H1 (cell line): ENCODE data around the gene GH2. TPM values are rescaled to one million over a fixed set of nuclear protein-coding genes. Genes with fewer than 3 reads are reported as not detected.
A peak's percentile ranks its signal among the peaks of the same experiment; 100 is the strongest.
"Not testable (repeated sequence)": the region's sequence is repeated elsewhere in the genome, so short reads cannot be mapped to it uniquely, and the experiment has no call there.

Experiments
- CTCF ChIA-PET: fragments of 300-600 bp; sonication (Branson Sonifier 250); formaldehyde crosslinking; loops from one replicate; lab custom pipeline; 2021; ENCODE audit not compliant: partially characterized antibody; lab: Charles Lee
- POLR2A ChIA-PET: fragments of 300-600 bp; sonication (Branson Sonifier 250); formaldehyde crosslinking; loops from one replicate; lab custom pipeline; 2021; ENCODE audit warnings: inconsistent platforms; ENCODE audit not compliant: partially characterized antibody; lab: Charles Lee
- DNase-seq, 2 experiments: peaks; one replicate each; pipeline versions ENCODE4 v3.0.0 to v3.0.0-alpha.2; 2010 to 2022; ENCODE audit warnings: low spot score in 2 of 2, low read depth in 1 of 2, mixed read lengths in 1 of 2
- FAIRE-seq: peaks from 2 replicates; lab custom pipeline; 2011; peaks lifted over from hg19 to GRCh38; lab: Jason Lieb, UNC
- H2AFZ ChIP-seq: 2 replicates; pipeline ENCODE4 v1.8.1; 2012; ENCODE audit warnings: low read length, inconsistent platforms
- H2AK5ac ChIP-seq: 2 replicates; pipeline ENCODE4 v1.6.1; 2013; ENCODE audit warnings: low read depth, low read length
- H2BK120ac ChIP-seq: replicated peaks from 2 replicates; pipeline ENCODE3; 2013; ENCODE audit warnings: low read depth, low read length, inconsistent platforms
- H2BK12ac ChIP-seq: 2 replicates; pipeline ENCODE4 v1.6.1; 2013; ENCODE audit warnings: low read depth, low read length
- H2BK15ac ChIP-seq: 2 replicates; pipeline ENCODE4 v1.6.1; 2013; ENCODE audit warnings: low read length
- H2BK20ac ChIP-seq: 2 replicates; pipeline ENCODE4 v1.6.1; 2013; ENCODE audit warnings: low read length
- H2BK5ac ChIP-seq: 2 replicates; pipeline ENCODE4 v1.6.1; 2013; ENCODE audit warnings: low read depth, low read length
- H3K14ac ChIP-seq: 2 replicates; pipeline ENCODE4 v1.6.1; 2013; ENCODE audit warnings: inconsistent platforms; ENCODE audit not compliant: insufficient read length
- H3K18ac ChIP-seq: 2 replicates; pipeline ENCODE4 v1.6.1; 2013; ENCODE audit warnings: low read length; ENCODE audit errors: extremely low read depth
- H3K23ac ChIP-seq: 2 replicates; pipeline ENCODE4 v1.6.1; 2013; ENCODE audit warnings: inconsistent platforms; ENCODE audit not compliant: insufficient read length
- H3K23me2 ChIP-seq: 2 replicates; pipeline ENCODE4 v1.6.1; 2013; ENCODE audit warnings: low read depth, low read length
- H3K27ac ChIP-seq: 2 replicates; pipeline ENCODE4 v1.6.1; 2011; ENCODE audit warnings: low read depth, low read length, inconsistent platforms
- H3K27me3 ChIP-seq, 4 experiments: replicated peaks in 1 of 4; 1 replicate in 1 of 4; 2 replicates in 3 of 4; pipeline versions ENCODE4 v1.6.1 to v1.8.1; 2011 to 2013; ENCODE audit warnings: low read length in 3 of 4, mild to moderate bottlenecking in 3 of 4, inconsistent platforms in 2 of 4, mixed read lengths in 2 of 4, moderate library complexity in 1 of 4; ENCODE audit not compliant: control insufficient read depth in 3 of 4, insufficient read depth in 3 of 4; ENCODE audit errors: extremely low read depth in 1 of 4
- H3K36me3 ChIP-seq, 4 experiments: 2 replicates each; pipeline versions ENCODE4 v1.6.1 to v1.8.1; 2011 to 2013; ENCODE audit warnings: mild to moderate bottlenecking in 4 of 4, low read length in 3 of 4, moderate library complexity in 2 of 4, control low read depth in 1 of 4, inconsistent platforms in 1 of 4; ENCODE audit not compliant: insufficient read depth in 4 of 4, control insufficient read depth in 2 of 4
- H3K4ac ChIP-seq: replicated peaks from 2 replicates; pipeline ENCODE3; 2013; ENCODE audit warnings: low read length, low read depth, mixed read lengths, inconsistent platforms; ENCODE audit not compliant: insufficient read length
- H3K4me1 ChIP-seq, 4 experiments: replicated peaks in 1 of 4; 1 replicate in 1 of 4; 2 replicates in 3 of 4; pipeline versions ENCODE4 v1.6.1 to v1.8.1; 2011 to 2013; ENCODE audit warnings: low read length in 3 of 4, inconsistent platforms in 2 of 4, mixed read lengths in 1 of 4; ENCODE audit not compliant: insufficient read depth in 4 of 4, control insufficient read depth in 3 of 4
- H3K4me2 ChIP-seq, 2 experiments: 2 replicates each; pipeline versions ENCODE4 v1.6.1 to v1.8.1; 2011 to 2013; ENCODE audit warnings: low read depth in 2 of 2, low read length in 2 of 2, control low read depth in 1 of 2, inconsistent platforms in 1 of 2, mild to moderate bottlenecking in 1 of 2; ENCODE audit not compliant: insufficient read depth in 1 of 2
- H3K4me3 ChIP-seq, 4 experiments: fragments of 200-600, 300-600 bp in 1 of 4; sonication (generic), shearing (Covaris generic), sonication (Bioruptor Twin) in 1 of 4; 2 replicates each; pipeline versions ENCODE4 v1.5.1 to v1.8.1; 2011 to 2016; ENCODE audit warnings: low read length in 4 of 4, low read depth in 3 of 4, control low read depth in 2 of 4, inconsistent platforms in 2 of 4, mild to moderate bottlenecking in 2 of 4, mixed read lengths in 1 of 4, moderate library complexity in 1 of 4; ENCODE audit not compliant: insufficient read depth in 2 of 4; ENCODE audit errors: extremely low read depth in 1 of 4
- H3K56ac ChIP-seq: replicated peaks from 2 replicates; pipeline ENCODE3; 2013; ENCODE audit warnings: low read depth, mild to moderate bottlenecking, mixed read lengths, low read length, inconsistent platforms; ENCODE audit not compliant: insufficient read length
- H3K79me1 ChIP-seq: 2 replicates; pipeline ENCODE4 v1.6.1; 2013; ENCODE audit warnings: low read depth, low read length, control low read depth
- H3K79me2 ChIP-seq, 2 experiments: 2 replicates each; pipeline versions ENCODE4 v1.6.1 to v1.8.1; 2012 to 2013; ENCODE audit warnings: low read length in 2 of 2, mild to moderate bottlenecking in 2 of 2, inconsistent platforms in 1 of 2; ENCODE audit not compliant: insufficient read depth in 2 of 2, control insufficient read depth in 1 of 2
- H3K9ac ChIP-seq, 4 experiments: replicated peaks in 1 of 4; 1 replicate in 1 of 4; 2 replicates in 3 of 4; pipeline versions ENCODE4 v1.6.1 to v1.8.1; 2011 to 2013; ENCODE audit warnings: low read depth in 3 of 4, low read length in 3 of 4, control low read depth in 2 of 4, mild to moderate bottlenecking in 2 of 4, moderate library complexity in 2 of 4, inconsistent platforms in 1 of 4; ENCODE audit errors: extremely low read depth in 1 of 4
- H3K9me3 ChIP-seq, 2 experiments: 2 replicates each; pipeline versions ENCODE4 v1.6.1 to v1.8.1; 2012 to 2013; ENCODE audit warnings: mild to moderate bottlenecking in 2 of 2, moderate library complexity in 2 of 2, control low read depth in 1 of 2, inconsistent platforms in 1 of 2, low read depth in 1 of 2, low read length in 1 of 2, mixed read lengths in 1 of 2; ENCODE audit not compliant: insufficient read depth in 2 of 2
- H4K20me1 ChIP-seq, 2 experiments: replicated peaks in 1 of 2; 2 replicates each; pipeline versions ENCODE3 to v1.8.1; 2011 to 2013; ENCODE audit warnings: inconsistent platforms in 2 of 2, low read length in 2 of 2, mild to moderate bottlenecking in 1 of 2; ENCODE audit not compliant: insufficient read depth in 2 of 2, control insufficient read depth in 1 of 2
- H4K5ac ChIP-seq: 2 replicates; pipeline ENCODE4 v1.6.1; 2013; ENCODE audit warnings: low read length, low read depth, mixed read lengths, inconsistent platforms; ENCODE audit not compliant: insufficient read length
- H4K8ac ChIP-seq: 2 replicates; pipeline ENCODE4 v1.8.0; 2013; ENCODE audit warnings: mild to moderate bottlenecking, moderate library complexity, low read length, inconsistent platforms; ENCODE audit not compliant: insufficient read depth; ENCODE audit errors: extremely low read depth
- H4K91ac ChIP-seq: replicated peaks from 2 replicates; pipeline ENCODE3; 2013; ENCODE audit warnings: low read length, mixed read lengths, inconsistent platforms; ENCODE audit not compliant: insufficient read length
- CTCF ChIP-seq, 3 experiments: IDR thresholded peaks; 1 replicate in 2 of 3; 2 replicates in 1 of 3; pipeline versions ENCODE4 v1.5.1 to v1.6.1; 2011; ENCODE audit warnings: low read length in 3 of 3, mild to moderate bottlenecking in 3 of 3, inconsistent platforms in 2 of 3, low read depth in 1 of 3, moderate library complexity in 1 of 3; ENCODE audit not compliant: insufficient read depth in 1 of 3; ENCODE audit errors: control extremely low read depth in 1 of 3
- RAD21 ChIP-seq, 2 experiments: IDR thresholded peaks in 1 of 2; conservative IDR thresholded peaks in 1 of 2; 2 replicates each; pipeline ENCODE4 v1.6.1; 2011; ENCODE audit warnings: low read depth in 2 of 2, low read length in 2 of 2, improper control_type of control experiment in 1 of 2, inconsistent platforms in 1 of 2, mild to moderate bottlenecking in 1 of 2, moderate library complexity in 1 of 2
- WGBS, 2 experiments: shearing (Covaris generic) in 1 of 2; methylation state at CpG; one replicate each; pipeline versions ENCODE4 v1.1.6 to v1.1.7; 2013 to 2015; ENCODE audit warnings: low lambda C conversion rate in 2 of 2, mixed read lengths in 2 of 2, inconsistent platforms in 1 of 2, low coverage in 1 of 2, missing lambda C conversion rate in 1 of 2; ENCODE audit not compliant: insufficient replicate concordance in 2 of 2, insufficient coverage in 1 of 2, insufficient read length in 1 of 2; ENCODE audit errors: extremely low coverage in 1 of 2, missing lambda C conversion rate in 1 of 2; 5-methylcytosine and 5-hydroxymethylcytosine counted together
- polyA plus RNA-seq, 7 experiments: library from polyadenylated mRNA; depleted of rRNA in 3 of 7; stranded (reverse) in 5 of 7; unstranded in 2 of 7; fragments of >200 nt in 5 of 7; fragments of 200-250 nt in 2 of 7; gene quantifications; 1 replicate in 5 of 7; 2 replicates in 1 of 7; 4 replicates in 1 of 7; pipeline versions ENCODE4 v1.2.1 to v1.2.3, GENCODE V29; 2011 to 2013; ENCODE audit warnings: missing spikeins in 2 of 7, mixed read lengths in 2 of 7
- total RNA-seq: library from RNA; stranded (reverse); fragmentation: NEBNext Ultra II Directional; extraction: Animal tissue kit (Norgen Biotek cat#: 25700); gene quantifications from 2 replicates; pipeline ENCODE4 v1.2.1, GENCODE V29; 2021

The GH2 gene
- total and polyA plus RNA-seq, 2 of the 8 experiments (the other 6 are each of a cell fraction or from before 2014, with no cell fraction given), result 0.60 to 1.5 TPM

GRCh38 chr17:63889026-63889848, 7.5 kb upstream of the GH2 start:
- TF ChIP-seq CTCF (IDR thresholded peaks at IDR 0.05; ENCODE audit: control extremely low read depth in 1 of 3, insufficient read depth in 1 of 3, low read depth in 1 of 3, low read length in 3 of 3) (peak; percentile 60 to 67 (median 66)), RAD21 (IDR thresholded peaks at IDR 0.05 in 1 of 2, conservative IDR thresholded peaks at IDR 0.05 in 1 of 2; ENCODE audit: low read depth in 2 of 2, low read length in 2 of 2) (peak; percentile 46 to 58)
- not testable (repeated sequence) for H3K18ac ChIP-seq, H3K4ac ChIP-seq, H3K27ac ChIP-seq, H3K9ac ChIP-seq, H3K14ac ChIP-seq, H3K79me1 ChIP-seq, H2AFZ ChIP-seq, H2BK12ac ChIP-seq, H3K36me3 ChIP-seq, H2AK5ac ChIP-seq, FAIRE-seq, H3K23me2 ChIP-seq, H2BK20ac ChIP-seq, H3K4me1 ChIP-seq, H3K79me2 ChIP-seq, H4K20me1 ChIP-seq, H2BK120ac ChIP-seq, H3K4me2 ChIP-seq, H3K23ac ChIP-seq, H4K5ac ChIP-seq, H3K9me3 ChIP-seq, H3K4me3 ChIP-seq, H3K27me3 ChIP-seq, H4K8ac ChIP-seq, H2BK15ac ChIP-seq, H4K91ac ChIP-seq, H3K56ac ChIP-seq, H2BK5ac ChIP-seq
- 50% methylated on average over 13 of the region's 13 CpGs; no CpG with 5 or more reads in 1 of the 2 experiments for WGBS, 2 experiments
- DNase-seq, result peak in 1 of 2 experiments; percentile 65
- ChIA-PET POLR2A (interaction anchor here (1.0 kb wide), 1 partner anchor 29 kb away, joined by 3 read pairs; no protein-coding TSS in a partner anchor), CTCF (interaction anchor here (0.6 to 7.2 kb wide), 29 partner anchors 8 to 1661 kb away, joined by 3 to 87 read pairs (median 5); partner anchors contain the start of genes CSHL1, ERN1, GH1 and GH2)
